ENCODE data around the gene AQP10. TPM values are rescaled to one million over a fixed set of nuclear protein-coding genes. Genes with fewer than 3 reads are reported as not detected.
A peak's percentile ranks its signal among the peaks of the same experiment; 100 is the strongest.
"Not testable (repeated sequence)": the region's sequence is repeated elsewhere in the genome, so short reads cannot be mapped to it uniquely, and the experiment has no call there.

Gene AQP10
- total and polyA plus RNA-seq, 2 donors, result 0.05 TPM; not detected in 1

- not testable (repeated sequence) for H3K4me1 ChIP-seq (ENCODE audit: insufficient read depth); H3K36me3 ChIP-seq (ENCODE audit: insufficient read depth); H3K27ac ChIP-seq (ENCODE audit: low read depth); DNase-seq (ENCODE audit: extremely low spot score); H3K4me3 ChIP-seq (ENCODE audit: low read depth, low read length)
- WGBS, result 77% methylated on average over 7 of the region's 7 CpGs
Measured at GRCh38 chr1:154309136-154309535, 11.8 kb upstream of the AQP10 start.

GRCh38 chr1:154312229-154313065 is 8.4 kb upstream of the AQP10 start:
- 75% methylated on average over 13 of the region's 13 CpGs for WGBS
- H3K36me3 ChIP-seq (ENCODE audit: insufficient read depth); H3K27ac ChIP-seq (ENCODE audit: low read depth); H3K4me1 ChIP-seq (ENCODE audit: insufficient read depth); H3K4me3 ChIP-seq (ENCODE audit: low read depth, low read length); DNase-seq (ENCODE audit: extremely low spot score): not testable (repeated sequence)

DNA sequence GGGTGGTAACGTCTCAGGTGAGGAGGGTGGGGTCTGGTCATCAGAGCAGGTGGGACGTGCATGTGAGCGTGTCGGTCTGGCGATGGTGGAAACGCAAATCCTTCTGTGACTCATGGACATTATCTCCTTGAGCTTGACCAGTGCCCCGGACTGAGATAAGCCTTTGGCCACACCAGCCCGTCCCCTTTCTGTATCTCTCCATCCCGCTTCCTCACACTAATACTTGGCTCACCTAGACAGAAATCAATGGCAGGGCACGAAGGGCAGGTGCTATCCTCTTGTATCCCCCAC is 7.9 kb upstream of the AQP10 start:
- H3K36me3 ChIP-seq (ENCODE audit: insufficient read depth), result no peaks in the 10 kb centered on the region
- no peak overlapping the region for H3K27ac ChIP-seq (ENCODE audit: low read depth)
- WGBS, result 84% methylated on average over 10 of the region's 10 CpGs
- DNase-seq (ENCODE audit: extremely low spot score), result no peak
- no peak overlapping the region for H3K4me3 ChIP-seq (ENCODE audit: low read depth, low read length)
- no peaks in the 10 kb centered on the region for H3K4me1 ChIP-seq (ENCODE audit: insufficient read depth)

DNA sequence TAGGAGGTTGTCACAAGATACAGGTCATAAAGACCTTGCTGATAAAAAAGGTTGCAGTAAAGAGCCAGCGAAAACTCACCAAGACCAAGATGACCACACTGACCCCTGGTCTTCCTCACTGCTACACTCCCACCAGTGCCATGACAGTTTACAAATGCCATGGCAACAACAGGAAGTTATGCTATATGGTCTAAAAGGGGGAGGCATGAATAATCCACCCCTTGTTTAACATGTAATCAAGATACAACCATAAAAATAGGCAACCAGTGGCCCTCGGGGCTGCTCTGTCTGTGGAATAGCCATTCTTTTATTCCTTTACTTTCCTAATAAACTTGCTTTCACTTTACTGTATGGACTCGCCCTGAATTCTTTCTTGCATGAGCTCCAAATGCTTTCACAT is 6.7 kb upstream of the AQP10 start:
- not testable (repeated sequence) for H3K27ac ChIP-seq (ENCODE audit: low read depth); DNase-seq (ENCODE audit: extremely low spot score); H3K4me1 ChIP-seq (ENCODE audit: insufficient read depth); H3K36me3 ChIP-seq (ENCODE audit: insufficient read depth); H3K4me3 ChIP-seq (ENCODE audit: low read depth, low read length)
- WGBS, result 77% methylated on average over 3 of the region's 3 CpGs

- DNase-seq (ENCODE audit: extremely low spot score), result no peak
- WGBS, result 30% methylated on average over 1 of the region's 1 CpG
- no peaks in the 10 kb centered on the region for H3K4me1 ChIP-seq (ENCODE audit: insufficient read depth)
- H3K4me3 ChIP-seq (ENCODE audit: low read depth, low read length), result no peak overlapping the region
- no peak overlapping the region for H3K27ac ChIP-seq (ENCODE audit: low read depth)
- H3K36me3 ChIP-seq (ENCODE audit: insufficient read depth), result no peaks in the 10 kb centered on the region
Measured at GRCh38 chr1:154316704-154317103, 4.2 kb upstream of the AQP10 start.

DNA sequence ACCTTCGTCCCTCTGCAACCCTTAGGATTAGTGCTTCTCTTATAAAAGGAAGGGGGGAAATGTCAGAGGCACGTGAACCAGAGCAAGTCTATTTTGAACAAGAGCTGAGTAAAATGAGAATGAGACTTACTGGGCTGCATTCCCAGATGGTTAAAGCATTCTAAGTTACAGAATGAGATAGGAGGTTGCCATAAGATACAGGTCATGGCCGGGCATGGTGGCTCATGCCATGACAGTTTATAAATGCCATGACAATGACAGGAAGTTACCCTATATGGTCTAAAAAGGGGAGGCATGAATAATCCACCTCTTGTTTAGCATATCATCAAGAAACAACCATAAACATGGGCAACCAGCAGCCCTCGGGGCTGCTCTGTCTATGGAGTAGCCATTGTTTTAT is 2.5 kb upstream of the AQP10 start:
- WGBS, result 61% methylated on average over 4 of the region's 4 CpGs
- DNase-seq (ENCODE audit: extremely low spot score), result no peak
- Histone ChIP-seq H3K36me3 (ENCODE audit: insufficient read depth) (no peaks in the 10 kb centered on the region), H3K4me3 (ENCODE audit: low read depth, low read length) (no peak overlapping the region), H3K27ac (ENCODE audit: low read depth) (no peak overlapping the region), H3K4me1 (ENCODE audit: insufficient read depth) (no peaks in the 10 kb centered on the region)

DNA sequence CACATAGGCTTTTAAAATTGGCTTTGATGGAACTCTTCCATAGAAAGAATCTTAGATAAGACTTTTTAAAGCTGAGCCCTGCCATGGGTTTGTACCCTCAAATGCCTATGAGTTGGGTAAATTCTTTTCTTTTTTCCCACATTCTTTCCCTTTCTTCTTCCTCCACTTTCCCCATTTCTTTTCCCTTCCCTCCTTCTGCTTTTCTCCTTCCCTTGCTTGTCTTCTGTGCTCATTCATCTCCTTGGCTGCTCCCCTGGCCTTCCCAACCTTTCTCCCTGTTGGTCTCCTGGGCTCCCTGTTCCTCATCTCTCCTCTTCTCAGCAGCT is 679 bp downstream of the AQP10 start:
- DNase-seq (ENCODE audit: extremely low spot score); H3K27ac ChIP-seq (ENCODE audit: low read depth); H3K36me3 ChIP-seq (ENCODE audit: insufficient read depth); H3K4me1 ChIP-seq (ENCODE audit: insufficient read depth); H3K4me3 ChIP-seq (ENCODE audit: low read depth, low read length): not testable (repeated sequence)

DNA sequence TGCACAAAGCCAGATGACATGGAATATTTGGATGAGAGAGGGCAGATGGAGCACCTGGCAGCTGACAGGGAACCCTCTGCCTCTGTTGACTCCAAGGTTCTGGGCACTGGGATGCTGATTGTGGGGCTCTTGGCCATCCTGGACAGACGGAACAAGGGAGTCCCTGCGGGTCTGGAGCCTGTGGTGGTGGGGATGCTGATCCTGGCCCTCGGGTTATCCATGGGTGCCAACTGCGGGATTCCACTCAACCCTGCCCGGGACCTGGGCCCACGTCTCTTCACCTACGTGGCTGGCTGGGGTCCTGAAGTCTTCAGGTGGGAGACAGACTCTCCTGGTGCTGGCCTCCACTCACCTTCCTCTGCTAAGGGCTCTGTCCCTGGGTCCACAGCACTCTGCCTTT is 2.6 kb downstream of the AQP10 start:
- WGBS, result 86% methylated on average over 7 of the region's 7 CpGs
- H3K4me1 ChIP-seq (ENCODE audit: insufficient read depth), result no peaks in the 10 kb centered on the region
- H3K36me3 ChIP-seq (ENCODE audit: insufficient read depth), result no peaks in the 10 kb centered on the region
- no peak overlapping the region for H3K27ac ChIP-seq (ENCODE audit: low read depth)
- H3K4me3 ChIP-seq (ENCODE audit: low read depth, low read length), result no peak overlapping the region
- no peak for DNase-seq (ENCODE audit: extremely low spot score)

DNA sequence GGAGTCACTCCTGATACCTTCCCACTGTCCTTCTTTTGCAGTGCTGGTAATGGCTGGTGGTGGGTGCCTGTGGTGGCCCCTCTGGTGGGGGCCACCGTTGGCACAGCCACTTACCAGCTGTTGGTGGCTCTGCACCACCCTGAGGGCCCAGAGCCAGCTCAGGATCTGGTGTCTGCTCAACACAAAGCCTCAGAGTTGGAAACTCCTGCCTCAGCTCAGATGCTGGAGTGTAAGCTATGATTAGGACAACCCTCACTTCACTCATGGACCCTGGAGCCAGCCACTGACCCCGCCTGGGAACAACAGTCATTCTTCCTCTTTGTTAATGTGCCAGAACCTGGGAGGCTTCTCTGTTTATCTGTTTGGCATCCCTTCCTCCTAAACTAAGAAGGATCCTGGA is 3.3 kb downstream of the AQP10 start:
- DNase-seq (ENCODE audit: extremely low spot score), result no peak
- H3K27ac ChIP-seq (ENCODE audit: low read depth), result no peak overlapping the region

DNA sequence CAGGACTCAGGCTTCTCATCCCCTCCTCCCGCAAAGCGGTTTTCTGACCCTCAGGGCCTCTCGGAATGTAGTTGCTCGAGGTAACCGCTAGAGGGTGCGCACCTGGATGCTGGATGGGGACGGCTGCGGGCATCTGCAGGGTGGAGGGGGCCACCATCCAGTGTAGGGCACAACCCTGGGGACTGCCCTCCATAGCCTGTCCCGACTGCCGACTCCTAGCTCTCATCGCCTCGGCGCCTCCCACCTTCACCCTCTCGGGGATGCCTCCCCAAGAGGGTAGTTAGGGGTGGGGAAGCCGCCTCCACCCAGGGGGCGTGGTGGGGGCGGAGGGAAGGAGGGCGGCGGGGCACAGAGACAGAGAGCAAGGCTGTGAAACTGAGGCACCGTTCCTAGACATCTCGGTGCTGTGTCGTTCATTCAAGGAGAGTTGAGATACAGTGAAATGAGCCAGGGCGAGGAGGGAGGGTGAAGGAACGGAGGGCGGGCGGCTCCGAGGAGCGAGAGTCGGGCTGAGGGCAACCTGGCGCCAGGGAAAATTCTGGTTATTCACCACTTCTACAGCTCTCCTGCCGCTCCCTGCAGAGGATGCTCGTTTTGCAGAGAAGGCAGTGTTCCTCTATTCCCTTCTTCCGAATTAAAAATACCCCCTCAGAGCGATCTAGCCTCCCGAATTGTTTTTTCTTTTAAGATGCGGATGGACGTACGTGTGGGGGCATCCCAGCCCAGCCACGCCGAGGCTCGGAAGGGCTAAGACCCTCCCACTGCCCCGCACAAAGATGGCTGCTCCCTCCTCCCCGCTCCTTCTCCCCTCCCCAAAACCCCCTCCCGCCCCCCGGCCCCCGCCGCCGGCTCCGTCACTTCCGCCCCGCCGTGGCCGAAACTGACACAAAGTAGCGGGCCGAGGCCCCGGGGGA is 4.0 kb downstream of the AQP10 start, which contains the start of gene ATP8B2:
ATP8B2 (plus strand) TSS at position 857 of the 914 bp plus-strand sequence. CDS start 2,617 bp downstream, outside the sequence.
- WGBS, result 1% methylated on average over 56 of the region's 56 CpGs
- H3K4me3 ChIP-seq (ENCODE audit: low read depth, low read length), result peak within 1 kb of the TSS; percentile 91
- no peaks in the 10 kb centered on the region for H3K4me1 ChIP-seq (ENCODE audit: insufficient read depth)
- DNase-seq (ENCODE audit: extremely low spot score), result peak; percentile 58
- H3K36me3 ChIP-seq (ENCODE audit: insufficient read depth), result no peaks in the 10 kb centered on the region
- peak within 1 kb of the TSS; percentile 88 for H3K27ac ChIP-seq (ENCODE audit: low read depth)

More for the DNA sequence above, 3.3 kb downstream of the AQP10 start:
- 59% methylated on average over 2 of the region's 2 CpGs for WGBS
- Histone ChIP-seq H3K36me3 (ENCODE audit: insufficient read depth) (no peaks in the 10 kb centered on the region), H3K4me1 (ENCODE audit: insufficient read depth) (no peaks in the 10 kb centered on the region), H3K4me3 (ENCODE audit: low read depth, low read length) (no peak overlapping the region)

- Histone ChIP-seq H3K36me3 (ENCODE audit: insufficient read depth) (no peaks in the 10 kb centered on the region), H3K27ac (ENCODE audit: low read depth) (peak overlapping the region; percentile 88), H3K4me3 (ENCODE audit: low read depth, low read length) (peak overlapping the region; percentile 91), H3K4me1 (ENCODE audit: insufficient read depth) (no peaks in the 10 kb centered on the region)
- no peak for DNase-seq (ENCODE audit: extremely low spot score)
- WGBS, result 2% methylated on average over 63 of the region's 63 CpGs
Measured at GRCh38 chr1:154325583-154326545, 5.0 kb downstream of the AQP10 start.

DNA sequence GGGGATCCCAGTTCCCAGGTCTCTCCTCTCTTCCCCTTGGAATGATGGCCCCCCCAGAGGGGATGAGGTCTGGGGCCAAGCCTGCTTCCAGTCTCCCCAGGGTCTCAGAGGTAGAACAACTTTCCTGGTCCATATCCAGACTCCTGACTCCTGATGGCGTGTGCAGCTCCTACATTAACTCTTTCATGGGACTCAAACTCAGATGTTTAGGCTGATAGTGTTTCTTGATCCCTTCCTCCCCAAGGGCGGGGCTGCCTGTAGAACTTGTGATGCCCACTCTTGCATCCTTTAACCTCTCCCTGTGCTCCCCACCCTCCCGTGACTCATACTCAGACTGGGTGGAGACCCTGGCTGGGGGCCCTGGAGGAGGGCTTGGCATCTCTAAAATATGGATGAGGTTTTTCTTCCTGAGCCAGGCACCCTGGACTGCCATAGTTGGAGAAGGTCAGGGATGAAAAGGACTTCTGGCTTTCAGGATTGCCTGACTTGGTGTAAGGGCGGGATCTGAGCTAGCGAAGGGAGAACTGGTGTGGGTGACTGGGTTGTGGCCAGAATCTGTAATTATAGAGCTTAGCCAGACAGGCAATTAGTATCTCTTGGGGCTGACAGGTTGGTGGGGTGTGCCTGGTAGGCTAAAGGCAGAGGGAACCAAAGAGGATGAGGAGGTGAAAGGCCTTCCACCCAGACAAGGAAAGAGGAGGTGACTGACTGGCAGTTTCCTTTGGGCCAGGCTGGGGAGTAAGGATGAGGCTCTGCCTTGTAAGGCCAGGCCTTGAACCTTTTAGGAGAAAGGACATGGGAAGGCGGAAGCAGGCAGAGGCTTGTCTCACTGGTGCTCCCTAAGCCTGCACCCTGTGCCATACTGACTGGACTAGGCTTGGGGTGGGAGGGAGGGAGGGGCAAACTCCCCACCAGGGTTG is 5.9 kb downstream of the AQP10 start:
- Histone ChIP-seq H3K4me1 (ENCODE audit: insufficient read depth) (no peaks in the 10 kb centered on the region), H3K4me3 (ENCODE audit: low read depth, low read length) (no peak overlapping the region), H3K27ac (ENCODE audit: low read depth) (peak overlapping the region; percentile 43), H3K36me3 (ENCODE audit: insufficient read depth) (peaks cover 3% of the 10 kb centered on the region)
- DNase-seq (ENCODE audit: extremely low spot score), result no peak
- 38% methylated on average over 6 of the region's 6 CpGs for WGBS

Data from urinary bladder (tissue), 4 donors.